ENCODE measurements around the gene PLAAT2. TPM values are rescaled to one million over a fixed set of nuclear protein-coding genes. Genes with fewer than 3 reads are reported as not detected.

Gene PLAAT2
- total and polyA plus RNA-seq, 10 of the 15 experiments (the other 5 are each of a cell fraction or from before 2014, with no cell fraction given) = 4.6 to 25.9 (median 8.6) TPM

- TF ChIP-seq, protein P1, sequence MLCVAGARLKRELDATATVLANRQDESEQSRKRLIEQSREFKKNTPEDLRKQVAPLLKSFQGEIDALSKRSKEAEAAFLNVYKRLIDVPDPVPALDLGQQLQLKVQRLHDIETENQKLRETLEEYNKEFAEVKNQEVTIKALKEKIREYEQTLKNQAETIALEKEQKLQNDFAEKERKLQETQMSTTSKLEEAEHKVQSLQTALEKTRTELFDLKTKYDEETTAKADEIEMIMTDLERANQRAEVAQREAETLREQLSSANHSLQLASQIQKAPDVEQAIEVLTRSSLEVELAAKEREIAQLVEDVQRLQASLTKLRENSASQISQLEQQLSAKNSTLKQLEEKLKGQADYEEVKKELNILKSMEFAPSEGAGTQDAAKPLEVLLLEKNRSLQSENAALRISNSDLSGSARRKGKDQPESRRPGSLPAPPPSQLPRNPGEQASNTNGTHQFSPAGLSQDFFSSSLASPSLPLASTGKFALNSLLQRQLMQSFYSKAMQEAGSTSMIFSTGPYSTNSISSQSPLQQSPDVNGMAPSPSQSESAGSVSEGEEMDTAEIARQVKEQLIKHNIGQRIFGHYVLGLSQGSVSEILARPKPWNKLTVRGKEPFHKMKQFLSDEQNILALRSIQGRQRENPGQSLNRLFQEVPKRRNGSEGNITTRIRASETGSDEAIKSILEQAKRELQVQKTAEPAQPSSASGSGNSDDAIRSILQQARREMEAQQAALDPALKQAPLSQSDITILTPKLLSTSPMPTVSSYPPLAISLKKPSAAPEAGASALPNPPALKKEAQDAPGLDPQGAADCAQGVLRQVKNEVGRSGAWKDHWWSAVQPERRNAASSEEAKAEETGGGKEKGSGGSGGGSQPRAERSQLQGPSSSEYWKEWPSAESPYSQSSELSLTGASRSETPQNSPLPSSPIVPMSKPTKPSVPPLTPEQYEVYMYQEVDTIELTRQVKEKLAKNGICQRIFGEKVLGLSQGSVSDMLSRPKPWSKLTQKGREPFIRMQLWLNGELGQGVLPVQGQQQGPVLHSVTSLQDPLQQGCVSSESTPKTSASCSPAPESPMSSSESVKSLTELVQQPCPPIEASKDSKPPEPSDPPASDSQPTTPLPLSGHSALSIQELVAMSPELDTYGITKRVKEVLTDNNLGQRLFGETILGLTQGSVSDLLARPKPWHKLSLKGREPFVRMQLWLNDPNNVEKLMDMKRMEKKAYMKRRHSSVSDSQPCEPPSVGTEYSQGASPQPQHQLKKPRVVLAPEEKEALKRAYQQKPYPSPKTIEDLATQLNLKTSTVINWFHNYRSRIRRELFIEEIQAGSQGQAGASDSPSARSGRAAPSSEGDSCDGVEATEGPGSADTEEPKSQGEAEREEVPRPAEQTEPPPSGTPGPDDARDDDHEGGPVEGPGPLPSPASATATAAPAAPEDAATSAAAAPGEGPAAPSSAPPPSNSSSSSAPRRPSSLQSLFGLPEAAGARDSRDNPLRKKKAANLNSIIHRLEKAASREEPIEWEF (IDR thresholded peaks at IDR 0.05; ENCODE audit: insufficient replicate concordance, low read depth, low read length) = no peak
- TF ChIP-seq KLF5 (IDR thresholded peaks at IDR 0.05; ENCODE audit: partially characterized antibody) (no peak), BCL11A (IDR thresholded peaks at IDR 0.05; ENCODE audit: low read depth, low read length) (no peak)
Observed at GRCh38 chr11:63508009-63508408, 55.2 kb downstream of the PLAAT2 start (continued).

- ChIA-PET CTCF (interaction anchor here (1.0 to 2.5 kb wide), 3 partner anchors 25 to 128 kb away, joined by 3 to 16 read pairs (median 7); no protein-coding TSS in a partner anchor), POLR2A (interaction anchor here (0.7 to 1.3 kb wide), 2 partner anchors 29 to 440 kb away, joined by 3 read pairs; partner anchors contain the start of gene PLAAT4), SMC1A (ENCODE audit: uncharacterized antibody, unreplicated experiment) (interaction anchor here (1.1 to 1.6 kb wide), 2 partner anchors 18 to 28 kb away, joined by 5 read pairs; no protein-coding TSS in a partner anchor), RAD21 (ENCODE audit: unreplicated experiment) (interaction anchor here (0.6 to 1.0 kb wide), 2 partner anchors 28 to 313 kb away, joined by 3 to 7 read pairs; no protein-coding TSS in a partner anchor)
- Histone ChIP-seq H2AFZ (ENCODE audit: control insufficient read depth, low read depth, low read length) (no peak overlapping the region), H3K4me1 (ENCODE audit: control insufficient read depth, insufficient read depth, low read length) (peaks cover 5% of the 10 kb centered on the region; the same call in 1 of the 2 replicates), H3K79me2 (ENCODE audit: control insufficient read depth, insufficient read depth, low read length) (no peaks in the 10 kb centered on the region), H4K20me1 (ENCODE audit: control insufficient read depth, insufficient read depth) (no peaks in the 10 kb centered on the region), H3K27ac (ENCODE audit: control insufficient read depth, insufficient read depth) (no peak overlapping the region), H3K4me3 (no peak overlapping the region), H3K36me3 (ENCODE audit: control insufficient read depth in 2 of 2, insufficient read depth in 2 of 2, low read length in 1 of 2) (no peaks in the 10 kb centered on the region), H3K27me3 (replicated peaks in 1 of 2; ENCODE audit: control insufficient read depth in 2 of 2, insufficient read depth in 2 of 2, low read length in 1 of 2) (no peaks in the 10 kb centered on the region; a peak in 1 of 4 replicates), H3K9me3 (replicated peaks; ENCODE audit: control insufficient read depth, insufficient read depth, low read length) (no peaks in the 10 kb centered on the region), H3K9ac (ENCODE audit: control insufficient read depth, insufficient read depth, low read length) (no peak overlapping the region), H3K4me2 (ENCODE audit: control insufficient read depth, insufficient read depth) (no peak overlapping the region)
- no peak for FAIRE-seq
- intact Hi-C loops (cut with micrococcal nuclease; ENCODE audit: unreplicated experiment) (no loop called here), in situ Hi-C loops (cut with MboI) (no loop called here)
- no peak for DNase-seq (ENCODE audit: low read depth, low spot score)
- ATAC-seq = no peak
- TF ChIP-seq RCOR1 (conservative IDR thresholded peaks at IDR 0.05; ENCODE audit: low read depth, low read length) (no peak), SMAD1 (IDR thresholded peaks at IDR 0.05; ENCODE audit: low read depth, partially characterized antibody) (no peak), EZH2 (IDR thresholded peaks at IDR 0.05; ENCODE audit: borderline replicate concordance, control insufficient read depth, low read depth, low read length) (no peak), DPF2 (IDR thresholded peaks at IDR 0.05) (no peak), PAX8 (IDR thresholded peaks at IDR 0.05) (no peak), MEF2B (IDR thresholded peaks at IDR 0.05; ENCODE audit: partially characterized antibody, poor library complexity, severe bottlenecking) (no peak), NFYA (IDR thresholded peaks at IDR 0.05; ENCODE audit: borderline replicate concordance, low read depth, low read length) (no peak), PAX5 (IDR thresholded peaks at IDR 0.05; ENCODE audit: borderline replicate concordance, low read depth, low read length) (no peak), ZNF274 (IDR thresholded peaks at IDR 0.05; ENCODE audit: insufficient read depth, insufficient read length) (no peak), ESRRA (IDR thresholded peaks at IDR 0.05; ENCODE audit: low read length) (no peak), HDGF (IDR thresholded peaks at IDR 0.05) (no peak)
- WGBS (ENCODE audit: insufficient coverage, insufficient replicate concordance, low lambda C conversion rate, missing lambda C conversion rate) = 16% methylated on average over 2 of the region's 2 CpGs
- BruUV-seq (replicated peaks) = no TSS peak
Observed at GRCh38 chr11:63507511-63507910, 55.7 kb downstream of the PLAAT2 start.

Data from GM12878 (cell line).